Endothelial cell of umbilical vein (primary cell): Measurements from ENCODE around the gene SETBP1. TPM values are rescaled to one million over a fixed set of nuclear protein-coding genes. Genes with fewer than 3 reads are reported as not detected.

Experiments
- BruUV-seq: library from RNA; stranded (reverse); fragments of 400-500 nt; replicated peaks from 2 replicates; lab custom pipeline; 2021; lab: Mats Ljungman, UMichigan
- CTCF ChIA-PET: fragments of 300-600, 350-600 bp; sonication (Branson Sonifier 250); formaldehyde crosslinking; loops from one replicate; lab custom pipeline; 2021; ENCODE audit warnings: antibody characterized with exemption, inconsistent platforms; lab: Charles Lee
- POLR2A ChIA-PET: fragments of 300-600, 350-600 bp; sonication (Branson Sonifier 250); formaldehyde crosslinking; loops from one replicate; lab custom pipeline; 2021; ENCODE audit warnings: antibody characterized with exemption, inconsistent platforms; lab: Charles Lee
- DNase-seq: peaks from one replicate; pipeline ENCODE4 v3.0.0-alpha.2; 2011; ENCODE audit warnings: low read depth, low spot score
- FAIRE-seq: peaks from 2 replicates; lab custom pipeline; 2011; peaks lifted over from hg19 to GRCh38; lab: Jason Lieb, UNC
- H2AFZ ChIP-seq: 2 replicates; pipeline ENCODE4 v1.6.0; 2012; ENCODE audit warnings: low read depth, low read length, control low read depth, inconsistent platforms
- H3K27ac ChIP-seq: 2 replicates; pipeline ENCODE4 v1.5.1; 2011; ENCODE audit warnings: low read depth, mild to moderate bottlenecking, control low read depth, low read length, moderate library complexity; ENCODE audit not compliant: insufficient read depth
- H3K27me3 ChIP-seq, 2 experiments: 2 replicates each; pipeline versions ENCODE4 v1.6.0 to v1.6.1; 2011; ENCODE audit warnings: low read length in 2 of 2, mixed read lengths in 1 of 2; ENCODE audit not compliant: control insufficient read depth in 2 of 2, insufficient read depth in 2 of 2
- H3K36me3 ChIP-seq, 2 experiments: 2 replicates in 1 of 2; 3 replicates in 1 of 2; pipeline ENCODE4 v1.5.1; 2011; ENCODE audit warnings: low read length in 2 of 2, mild to moderate bottlenecking in 1 of 2, moderate library complexity in 1 of 2; ENCODE audit not compliant: control insufficient read depth in 2 of 2, insufficient read depth in 2 of 2; ENCODE audit errors: extremely low read depth in 1 of 2
- H3K4me1 ChIP-seq: 3 replicates; pipeline ENCODE4 v1.5.1; 2011; ENCODE audit warnings: mild to moderate bottlenecking, low read length; ENCODE audit not compliant: control insufficient read depth, insufficient read depth; ENCODE audit errors: extremely low read depth
- H3K4me2 ChIP-seq: 2 replicates; pipeline ENCODE4 v1.6.1; 2011; ENCODE audit warnings: low read length, control low read depth, mixed read lengths; ENCODE audit not compliant: insufficient read depth
- H3K4me3 ChIP-seq, 3 experiments: fragments of 200-600 bp in 1 of 3; sonication (generic), shearing (Covaris generic) in 1 of 3; replicated peaks in 1 of 3; 2 replicates each; pipeline ENCODE4 v1.5.1; 2011 to 2016; ENCODE audit warnings: control low read depth in 3 of 3, low read length in 3 of 3, mild to moderate bottlenecking in 2 of 3, inconsistent platforms in 1 of 3, low read depth in 1 of 3, moderate library complexity in 1 of 3; ENCODE audit not compliant: insufficient read depth in 1 of 3
- H3K79me2 ChIP-seq: 2 replicates; pipeline ENCODE4 v1.6.0; 2012; ENCODE audit warnings: low read length, inconsistent platforms; ENCODE audit not compliant: control insufficient read depth, insufficient read depth
- H3K9ac ChIP-seq: replicated peaks from 2 replicates; pipeline ENCODE3; 2011; ENCODE audit warnings: low read length, control low read depth; ENCODE audit not compliant: insufficient read depth; ENCODE audit errors: extremely low read depth
- H3K9me1 ChIP-seq: replicated peaks from 3 replicates; pipeline ENCODE4 v1.6.0; 2011; ENCODE audit warnings: mild to moderate bottlenecking, low read length; ENCODE audit not compliant: control insufficient read depth, insufficient read depth; ENCODE audit errors: extremely low read depth
- H3K9me3 ChIP-seq: replicated peaks from 2 replicates; pipeline ENCODE4 v1.5.1; 2012; ENCODE audit warnings: low read length, inconsistent platforms; ENCODE audit not compliant: control insufficient read depth, insufficient read depth
- H4K20me1 ChIP-seq: replicated peaks from 2 replicates; pipeline ENCODE3; 2011; ENCODE audit warnings: mild to moderate bottlenecking, low read length; ENCODE audit not compliant: control insufficient read depth, insufficient read depth; ENCODE audit errors: extremely low read depth
- CTCF ChIP-seq, 2 donors: IDR thresholded peaks; 1 replicate in 1 of 2; 2 replicates in 1 of 2; pipeline ENCODE4 v1.5.1; 2011; ENCODE audit warnings: low read length in 2 of 2, mild to moderate bottlenecking in 2 of 2, moderate library complexity in 2 of 2, control low read depth in 1 of 2, inconsistent platforms in 1 of 2, low read depth in 1 of 2; ENCODE audit not compliant: insufficient read depth in 1 of 2; ENCODE audit errors: extremely low read depth in 1 of 2
- EZH2 ChIP-seq: IDR thresholded peaks from 2 replicates; pipeline ENCODE4 v1.6.1; 2012; ENCODE audit warnings: borderline replicate concordance, low read depth, mild to moderate bottlenecking, moderate library complexity, low read length, inconsistent platforms; ENCODE audit not compliant: severe bottlenecking
- FOS ChIP-seq: IDR thresholded peaks from 2 replicates; pipeline ENCODE4 v1.6.1; 2011; ENCODE audit warnings: mild to moderate bottlenecking, low read length, moderate library complexity, borderline replicate concordance; ENCODE audit not compliant: insufficient read depth
- GATA2 ChIP-seq: IDR thresholded peaks from 2 replicates; pipeline ENCODE4 v1.7.0; 2011; ENCODE audit warnings: low read depth, mild to moderate bottlenecking, moderate library complexity, mixed read lengths, low read length; ENCODE audit not compliant: insufficient read length, insufficient read depth
- JUN ChIP-seq: IDR thresholded peaks from 2 replicates; pipeline ENCODE4 v1.6.1; 2011; ENCODE audit warnings: borderline replicate concordance, low read depth; ENCODE audit not compliant: insufficient read length, insufficient read depth
- MAX ChIP-seq: IDR thresholded peaks from 2 replicates; pipeline ENCODE4 v1.6.1; 2011; ENCODE audit not compliant: insufficient read depth, insufficient read length
- MYC ChIP-seq: IDR thresholded peaks from one replicate; pipeline ENCODE4 v1.6.1; 2011; ENCODE audit warnings: mild to moderate bottlenecking, low read depth, low read length
- POLR2A ChIP-seq: IDR thresholded peaks from 2 replicates; pipeline ENCODE4 v1.6.1; 2012; ENCODE audit warnings: low read depth, mild to moderate bottlenecking, control low read depth, low read length
- POLR2AphosphoS5 ChIP-seq: IDR thresholded peaks from 2 replicates; pipeline ENCODE4 v1.6.1; 2012; ENCODE audit warnings: low read depth, mild to moderate bottlenecking, control low read depth, low read length, moderate library complexity; ENCODE audit not compliant: insufficient read depth
- dilution Hi-C: fragments of 300-500 bp; cut with MboI; formaldehyde crosslinking; loops from one replicate; pipeline ENCODE4 v1.15.0; 2019; ENCODE audit warnings: low sequenced_read_pairs; ENCODE audit not compliant: extremely low pct_ligation_motif_present
- intact Hi-C: fragments of 100-400 bp; cut with micrococcal nuclease; formaldehyde crosslinking; loops from one replicate; pipeline ENCODE4 v1.10.0; 2022
- polyA plus RNA-seq, 4 experiments: library from polyadenylated mRNA; depleted of rRNA in 3 of 4; stranded (reverse) in 3 of 4; unstranded in 1 of 4; fragments of >200 nt; gene quantifications; 2 replicates each; pipeline versions ENCODE4 v1.2.1 to v1.2.3, GENCODE V29; 2011 to 2012; ENCODE audit warnings: missing spikeins in 1 of 4
- total RNA-seq: library from RNA; stranded (reverse); gene quantifications from 2 replicates; pipeline ENCODE4 v1.2.3, GENCODE V29; 2021

The SETBP1 gene
- total and polyA plus RNA-seq, 2 donors (not counting 3 experiments of a cell fraction or from before 2014, with no cell fraction given), result 0.76 to 3.1 TPM

- BruUV-seq, result no TSS peak
- dilution Hi-C loops, result no loop called here
- H3K27me3 ChIP-seq, result no peaks in the 10 kb centered on the region
- no peak overlapping the region for H2AFZ ChIP-seq
- intact Hi-C loops, result no loop called here
- no peak overlapping the region for H3K27ac ChIP-seq
- DNase-seq (no peak), FAIRE-seq (no peak)
- ChIA-PET POLR2A (no interaction called here), CTCF (no interaction called here)
- H3K9me3 ChIP-seq, result no peaks in the 10 kb centered on the region
- H3K4me2 ChIP-seq, result no peak overlapping the region
- H3K79me2 ChIP-seq, result no peaks in the 10 kb centered on the region
- H3K36me3 ChIP-seq, result no peaks in the 10 kb centered on the region
- TF ChIP-seq CTCF (IDR thresholded peaks at IDR 0.05; ENCODE audit: extremely low read depth in 1 of 2, insufficient read depth in 1 of 2, low read depth in 1 of 2, low read length in 2 of 2), result no peak
- no peak for TF ChIP-seq GATA2
- no peak for TF ChIP-seq JUN
- TF ChIP-seq FOS, result no peak
- TF ChIP-seq MYC, result no peak
- TF ChIP-seq POLR2AphosphoS5, result no peak
- TF ChIP-seq MAX, result no peak
- TF ChIP-seq POLR2A, result no peak
- TF ChIP-seq EZH2, result no peak
- H4K20me1 ChIP-seq, result no peaks in the 10 kb centered on the region
- H3K4me3 ChIP-seq, result no peak overlapping the region
- no peak overlapping the region for H3K9ac ChIP-seq
- no peaks in the 10 kb centered on the region for H3K4me1 ChIP-seq
- H3K9me1 ChIP-seq, result no peaks in the 10 kb centered on the region
These were observed 326.8 kb downstream of the SETBP1 start for GRCh38 chr18:45007531-45007930.
